Measurements from ENCODE around the gene JMJD1C.

DNA sequence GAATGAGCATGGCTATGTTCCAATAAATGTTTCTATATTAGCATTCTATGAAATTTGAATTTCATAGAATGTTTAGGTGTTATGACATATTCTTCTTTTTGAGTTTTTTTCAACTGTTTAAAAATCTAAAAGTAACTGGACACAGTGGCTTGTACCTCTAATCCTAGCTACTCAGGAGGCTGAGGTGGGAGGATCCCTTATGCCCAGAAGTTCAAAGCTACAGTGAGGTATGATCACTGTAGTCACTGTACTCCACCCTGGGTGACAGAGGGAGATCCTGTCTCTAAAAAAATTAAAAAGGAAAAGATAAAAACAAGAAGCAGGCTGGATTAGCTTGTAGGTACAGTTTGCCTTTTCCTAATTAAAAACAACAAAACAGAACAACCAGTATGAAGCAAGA lies 237.5 kb downstream of the JMJD1C start:
- TF ChIP-seq, protein P1, sequence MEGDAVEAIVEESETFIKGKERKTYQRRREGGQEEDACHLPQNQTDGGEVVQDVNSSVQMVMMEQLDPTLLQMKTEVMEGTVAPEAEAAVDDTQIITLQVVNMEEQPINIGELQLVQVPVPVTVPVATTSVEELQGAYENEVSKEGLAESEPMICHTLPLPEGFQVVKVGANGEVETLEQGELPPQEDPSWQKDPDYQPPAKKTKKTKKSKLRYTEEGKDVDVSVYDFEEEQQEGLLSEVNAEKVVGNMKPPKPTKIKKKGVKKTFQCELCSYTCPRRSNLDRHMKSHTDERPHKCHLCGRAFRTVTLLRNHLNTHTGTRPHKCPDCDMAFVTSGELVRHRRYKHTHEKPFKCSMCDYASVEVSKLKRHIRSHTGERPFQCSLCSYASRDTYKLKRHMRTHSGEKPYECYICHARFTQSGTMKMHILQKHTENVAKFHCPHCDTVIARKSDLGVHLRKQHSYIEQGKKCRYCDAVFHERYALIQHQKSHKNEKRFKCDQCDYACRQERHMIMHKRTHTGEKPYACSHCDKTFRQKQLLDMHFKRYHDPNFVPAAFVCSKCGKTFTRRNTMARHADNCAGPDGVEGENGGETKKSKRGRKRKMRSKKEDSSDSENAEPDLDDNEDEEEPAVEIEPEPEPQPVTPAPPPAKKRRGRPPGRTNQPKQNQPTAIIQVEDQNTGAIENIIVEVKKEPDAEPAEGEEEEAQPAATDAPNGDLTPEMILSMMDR (conservative IDR thresholded peaks at IDR 0.05; ENCODE audit: low read length) = no peak
- no peak for TF ChIP-seq EZH2phosphoT487 (IDR thresholded peaks at IDR 0.05; ENCODE audit: borderline replicate concordance)

Data from Loucy (cell line).